Trophoblast cell (in vitro differentiated cells and primary cell): ENCODE results near the gene PRLR.

Experiments used
- DNase-seq, 2 donors: peaks; one replicate each; pipeline ENCODE4 v3.0.0-alpha.2; 2016
- H2AFZ ChIP-seq: 2 replicates; pipeline ENCODE4 v1.6.1; 2013; ENCODE audit warnings: low read length, moderate library complexity, mild to moderate bottlenecking; ENCODE audit not compliant: insufficient read depth, poor library complexity
- H2AK5ac ChIP-seq: 2 replicates; pipeline ENCODE4 v1.6.1; 2013; ENCODE audit warnings: mild to moderate bottlenecking, low read length
- H2BK120ac ChIP-seq: 2 replicates; pipeline ENCODE4 v1.6.1; 2013; ENCODE audit warnings: low read length, mild to moderate bottlenecking, moderate library complexity; ENCODE audit not compliant: insufficient read depth, poor library complexity
- H2BK12ac ChIP-seq: 2 replicates; pipeline ENCODE4 v1.6.1; 2013; ENCODE audit warnings: mild to moderate bottlenecking, low read length, moderate library complexity
- H2BK5ac ChIP-seq: 2 replicates; pipeline ENCODE4 v1.6.1; 2013; ENCODE audit warnings: low read length, low read depth, moderate library complexity, mild to moderate bottlenecking; ENCODE audit not compliant: poor library complexity
- H3K14ac ChIP-seq: 2 replicates; pipeline ENCODE4 v1.6.1; 2013; ENCODE audit warnings: mild to moderate bottlenecking, low read length
- H3K18ac ChIP-seq: 2 replicates; pipeline ENCODE4 v1.6.1; 2013; ENCODE audit warnings: mild to moderate bottlenecking, low read length
- H3K23ac ChIP-seq: 2 replicates; pipeline ENCODE4 v1.6.1; 2013; ENCODE audit warnings: low read length
- H3K27ac ChIP-seq: 2 replicates; pipeline ENCODE4 v1.5.1; 2013; ENCODE audit warnings: low read depth, mild to moderate bottlenecking, inconsistent platforms, low read length, moderate library complexity
- H3K27me3 ChIP-seq: 2 replicates; pipeline ENCODE4 v1.6.1; 2013; ENCODE audit warnings: inconsistent platforms, mild to moderate bottlenecking, low read length, moderate library complexity; ENCODE audit not compliant: insufficient read depth
- H3K36me3 ChIP-seq, 2 experiments: 1 replicate in 1 of 2; 2 replicates in 1 of 2; pipeline ENCODE4 v1.6.1; 2013; ENCODE audit warnings: low read length in 2 of 2, mild to moderate bottlenecking in 2 of 2, moderate library complexity in 1 of 2; ENCODE audit not compliant: insufficient read depth in 2 of 2, control insufficient read depth in 1 of 2
- H3K4ac ChIP-seq: 2 replicates; pipeline ENCODE4 v1.6.1; 2013; ENCODE audit warnings: low read depth, mild to moderate bottlenecking, low read length, moderate library complexity
- H3K4me1 ChIP-seq, 2 experiments: 1 replicate in 1 of 2; 2 replicates in 1 of 2; pipeline ENCODE4 v1.6.1; 2013; ENCODE audit warnings: low read length in 2 of 2, mild to moderate bottlenecking in 2 of 2, moderate library complexity in 1 of 2; ENCODE audit not compliant: insufficient read depth in 2 of 2, control insufficient read depth in 1 of 2
- H3K4me2 ChIP-seq: 2 replicates; pipeline ENCODE4 v1.6.1; 2013; ENCODE audit warnings: inconsistent platforms, mild to moderate bottlenecking, low read length, moderate library complexity
- H3K4me3 ChIP-seq: 2 replicates; pipeline ENCODE4 v1.5.1; 2013; ENCODE audit warnings: mild to moderate bottlenecking, low read depth, low read length, inconsistent platforms
- H3K79me1 ChIP-seq: one replicate; pipeline ENCODE4 v1.6.1; 2013; ENCODE audit warnings: low read length
- H3K79me2 ChIP-seq: 2 replicates; pipeline ENCODE4 v1.6.1; 2013; ENCODE audit warnings: low read length, mild to moderate bottlenecking; ENCODE audit not compliant: control insufficient read depth, insufficient read depth, poor library complexity
- H3K9ac ChIP-seq: 2 replicates; pipeline ENCODE4 v1.6.1; 2013; ENCODE audit warnings: mild to moderate bottlenecking, low read length
- H3K9me3 ChIP-seq: 2 replicates; pipeline ENCODE4 v1.6.1; 2013; ENCODE audit warnings: low read depth, mild to moderate bottlenecking, control low read depth, inconsistent platforms, low read length; ENCODE audit not compliant: insufficient read depth
- H4K12ac ChIP-seq: 2 replicates; pipeline ENCODE4 v1.6.1; 2013; ENCODE audit warnings: low read depth, mild to moderate bottlenecking, low read length, moderate library complexity
- H4K8ac ChIP-seq: 2 replicates; pipeline ENCODE4 v1.6.1; 2013; ENCODE audit warnings: low read depth, mild to moderate bottlenecking, low read length, moderate library complexity
- H4K91ac ChIP-seq: one replicate; pipeline ENCODE4 v1.6.1; 2013; ENCODE audit warnings: low read depth, mild to moderate bottlenecking, low read length, moderate library complexity
- WGBS: extraction: QIAGEN DNeasy Blood & Tissue Kit; methylation state at CpG from one replicate; pipeline ENCODE4 v1.1.7; 2013; ENCODE audit warnings: missing lambda C conversion rate; ENCODE audit not compliant: insufficient read length, insufficient coverage; ENCODE audit errors: extremely low coverage; 5-methylcytosine and 5-hydroxymethylcytosine counted together

PRLR gene

DNA sequence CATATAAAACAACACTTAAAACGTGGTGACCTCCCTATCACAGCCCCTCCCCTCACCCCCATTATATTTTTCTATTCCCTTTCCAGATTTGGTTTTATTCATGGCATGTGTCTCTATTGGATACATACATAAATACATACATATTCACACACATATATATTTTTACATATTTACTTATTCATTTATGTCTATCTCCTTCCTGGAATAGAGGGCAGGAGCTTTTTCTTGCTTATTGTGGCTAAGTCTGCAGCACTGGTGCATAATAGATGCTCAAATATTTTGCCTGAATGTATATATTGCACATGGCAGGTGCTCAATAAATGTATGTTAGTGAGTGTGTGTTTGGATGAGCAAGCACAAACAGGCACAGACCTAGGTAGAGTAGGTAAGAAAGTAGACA, 185.0 kb downstream of the PRLR start:
- Histone ChIP-seq H3K27me3 (no peaks in the 10 kb centered on the region), H2AK5ac (no peak overlapping the region), H3K4ac (no peak overlapping the region), H3K36me3 (no peaks in the 10 kb centered on the region), H3K9ac (no peak overlapping the region), H4K12ac (no peak overlapping the region), H3K23ac (no peak overlapping the region), H4K91ac (no peak overlapping the region), H3K4me1 (no peaks in the 10 kb centered on the region), H3K4me2 (no peak overlapping the region), H2BK12ac (no peak overlapping the region), H3K18ac (no peak overlapping the region), H2BK5ac (no peak overlapping the region), H3K4me3 (no peak overlapping the region), H3K79me1 (no peaks in the 10 kb centered on the region), H3K27ac (no peak overlapping the region), H3K14ac (no peak overlapping the region), H3K79me2 (no peaks in the 10 kb centered on the region), H2BK120ac (no peak overlapping the region), H4K8ac (no peak overlapping the region), H2AFZ (no peak overlapping the region), H3K9me3 (no peaks in the 10 kb centered on the region)
- no peak for DNase-seq
- no CpG with 5 or more reads among the region's 1 CpG for WGBS

DNA sequence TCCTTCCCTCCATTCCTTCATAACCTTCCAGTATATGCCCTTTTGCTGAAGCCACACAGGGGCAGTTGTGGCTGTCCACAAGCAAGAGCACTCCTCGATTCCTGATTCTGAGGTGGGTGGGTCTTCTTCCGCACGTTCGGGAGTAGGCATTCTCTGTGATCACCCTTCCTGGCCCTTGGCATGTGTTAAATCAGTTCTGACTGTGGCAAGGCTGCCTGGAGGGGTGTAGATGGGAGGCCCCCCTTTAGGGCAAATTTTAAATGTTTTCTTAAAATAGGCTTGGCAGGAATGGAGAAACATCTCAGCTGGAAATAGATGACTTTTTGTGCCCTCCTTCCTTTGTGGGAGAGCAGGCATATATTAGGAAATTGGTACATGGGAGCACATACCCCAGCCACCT, 185.6 kb downstream of the PRLR start:
- Histone ChIP-seq H2AK5ac (no peak overlapping the region), H2BK12ac (no peak overlapping the region), H3K9me3 (no peaks in the 10 kb centered on the region), H3K27ac (no peak overlapping the region), H4K12ac (no peak overlapping the region), H4K91ac (no peak overlapping the region), H3K4me2 (no peak overlapping the region), H3K4ac (no peak overlapping the region), H3K4me3 (no peak overlapping the region), H2AFZ (no peak overlapping the region), H4K8ac (no peak overlapping the region), H3K9ac (no peak overlapping the region), H3K14ac (no peak overlapping the region), H3K79me1 (no peaks in the 10 kb centered on the region), H3K27me3 (no peaks in the 10 kb centered on the region), H2BK5ac (no peak overlapping the region), H3K79me2 (no peaks in the 10 kb centered on the region), H3K18ac (no peak overlapping the region), H3K36me3 (no peaks in the 10 kb centered on the region), H3K23ac (no peak overlapping the region), H2BK120ac (no peak overlapping the region), H3K4me1 (no peaks in the 10 kb centered on the region)
- DNase-seq, result no peak
- no CpG with 5 or more reads among the region's 4 CpGs for WGBS

DNA sequence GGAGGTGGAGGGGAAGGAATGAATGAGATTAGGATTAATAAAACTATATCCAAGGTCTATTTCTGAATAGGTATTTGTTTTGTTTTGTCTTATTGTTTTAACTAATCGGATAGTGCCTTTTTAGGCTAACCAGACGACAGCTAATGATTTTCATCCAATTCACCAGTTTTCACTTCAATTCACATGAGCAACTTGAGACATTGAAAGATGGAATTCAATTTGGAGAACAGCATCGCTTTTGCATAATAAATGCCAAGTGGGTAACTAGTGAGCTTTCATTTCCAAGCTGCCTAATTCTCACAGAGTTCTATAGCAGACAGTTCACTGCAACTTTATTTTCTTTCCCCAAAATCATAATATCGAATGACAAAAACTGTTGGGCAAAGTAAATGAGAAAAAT, 187.5 kb downstream of the PRLR start:
- WGBS, result no CpG with 5 or more reads among the region's 4 CpGs

DNA sequence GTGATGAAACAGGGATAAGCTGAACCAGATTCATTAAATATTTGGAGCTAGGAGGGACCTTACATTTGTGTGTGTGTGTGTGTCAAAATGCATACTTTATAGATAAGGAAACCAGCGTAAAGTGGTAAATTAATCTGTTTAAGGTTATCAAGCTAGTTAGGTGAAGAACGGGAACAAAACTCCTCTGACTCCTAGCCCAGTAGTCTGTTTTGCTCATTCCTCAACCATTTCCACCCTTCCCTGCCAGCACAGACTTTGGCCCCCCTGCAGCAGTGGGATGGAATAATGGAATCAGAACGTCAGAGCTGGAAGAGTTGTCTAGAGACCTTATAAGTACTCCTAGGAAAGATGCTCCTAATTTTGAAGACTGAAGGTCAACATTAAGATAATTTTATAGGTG, 189.0 kb downstream of the PRLR start:
- H3K9me3 ChIP-seq, result no peaks in the 10 kb centered on the region

More for the DNA sequence above, 187.5 kb downstream of the PRLR start:
- Histone ChIP-seq H3K9ac (no peak overlapping the region), H3K4ac (no peak overlapping the region), H2AK5ac (no peak overlapping the region), H2AFZ (no peak overlapping the region), H2BK12ac (no peak overlapping the region), H2BK120ac (no peak overlapping the region), H2BK5ac (no peak overlapping the region), H3K27me3 (no peaks in the 10 kb centered on the region), H3K4me1 (no peaks in the 10 kb centered on the region), H3K79me1 (no peaks in the 10 kb centered on the region), H3K27ac (no peak overlapping the region), H4K8ac (no peak overlapping the region), H3K18ac (no peak overlapping the region), H3K4me2 (no peak overlapping the region), H3K36me3 (no peaks in the 10 kb centered on the region), H3K79me2 (no peaks in the 10 kb centered on the region), H3K14ac (no peak overlapping the region), H4K12ac (no peak overlapping the region), H3K9me3 (no peaks in the 10 kb centered on the region), H4K91ac (no peak overlapping the region), H3K23ac (no peak overlapping the region), H3K4me3 (no peak overlapping the region)
- no peak for DNase-seq

More for the DNA sequence above, 189.0 kb downstream of the PRLR start:
- no peak overlapping the region for H3K14ac ChIP-seq
- H3K4me2 ChIP-seq, result no peak overlapping the region
- no peak overlapping the region for H3K23ac ChIP-seq
- no peaks in the 10 kb centered on the region for H3K36me3 ChIP-seq
- H3K27ac ChIP-seq, result no peak overlapping the region
- H3K79me2 ChIP-seq, result no peaks in the 10 kb centered on the region
- no CpG with 5 or more reads among the region's 3 CpGs for WGBS
- no peaks in the 10 kb centered on the region for H3K79me1 ChIP-seq
- no peak overlapping the region for H3K18ac ChIP-seq
- no peak overlapping the region for H3K9ac ChIP-seq
- no peak overlapping the region for H2AFZ ChIP-seq
- H4K12ac ChIP-seq, result no peak overlapping the region
- H3K27me3 ChIP-seq, result no peaks in the 10 kb centered on the region
- no peak overlapping the region for H2AK5ac ChIP-seq
- no peak for DNase-seq
- H3K4me3 ChIP-seq, result no peak overlapping the region
- no peak overlapping the region for H4K91ac ChIP-seq
- H3K4me1 ChIP-seq, result no peaks in the 10 kb centered on the region
- no peak overlapping the region for H4K8ac ChIP-seq
- H2BK12ac ChIP-seq, result no peak overlapping the region
- H3K4ac ChIP-seq, result no peak overlapping the region
- no peak overlapping the region for H2BK120ac ChIP-seq
- no peak overlapping the region for H2BK5ac ChIP-seq
